Neural cell (in vitro differentiated cells): ENCODE results near the gene NMNAT3. TPM values are rescaled to one million over a fixed set of nuclear protein-coding genes. Genes with fewer than 3 reads are reported as not detected.

Source experiments
- H2AFZ ChIP-seq: fragments of 200-600, 300-800 bp; sonication (generic), shearing (Covaris generic); 2 replicates; pipeline ENCODE4 v1.6.0; 2014; ENCODE audit warnings: low read depth, mild to moderate bottlenecking, antibody characterized with exemption, low read length, moderate library complexity
- H3F3A ChIP-seq: fragments of 200-600 bp; shearing (Covaris generic); 2 replicates; pipeline ENCODE4 v1.6.1; 2016; ENCODE audit warnings: mild to moderate bottlenecking, moderate library complexity, mixed read lengths, antibody characterized with exemption, low read length; ENCODE audit not compliant: insufficient read depth, poor library complexity, severe bottlenecking
- H3K27ac ChIP-seq: fragments of 200-600, 300-800 bp; sonication (generic), shearing (Covaris generic); 2 replicates; pipeline ENCODE4 v1.5.1; 2014; ENCODE audit warnings: mild to moderate bottlenecking, low read length, moderate library complexity
- H3K27me3 ChIP-seq: fragments of 300-800, 200-600 bp; sonication (generic), shearing (Covaris generic); 2 replicates; pipeline ENCODE4 v1.6.0; 2014; ENCODE audit warnings: mild to moderate bottlenecking, low read depth, low read length, moderate library complexity; ENCODE audit not compliant: insufficient read depth
- H3K36me3 ChIP-seq: fragments of 300-800, 200-600 bp; sonication (generic), shearing (Covaris generic); 2 replicates; pipeline ENCODE4 v1.5.1; 2014; ENCODE audit warnings: mild to moderate bottlenecking, antibody characterized with exemption, low read length, moderate library complexity; ENCODE audit not compliant: insufficient read depth
- H3K4me2 ChIP-seq: fragments of 300-800, 200-600 bp; sonication (generic), shearing (Covaris generic); 2 replicates; pipeline ENCODE4 v1.6.0; 2014; ENCODE audit warnings: mild to moderate bottlenecking, low read length
- H3K4me3 ChIP-seq: fragments of 300-800, 200-600 bp; sonication (generic), shearing (Covaris generic); 2 replicates; pipeline ENCODE4 v1.5.1; 2014; ENCODE audit warnings: mild to moderate bottlenecking, low read length, moderate library complexity
- H3K79me2 ChIP-seq: fragments of 200-600 bp; shearing (Covaris generic); replicated peaks from 2 replicates; pipeline ENCODE4 v1.6.0; 2014; ENCODE audit warnings: mild to moderate bottlenecking, low read length, moderate library complexity; ENCODE audit not compliant: insufficient read depth
- H3K9ac ChIP-seq: fragments of 300-800, 200-600 bp; sonication (generic), shearing (Covaris generic); 2 replicates; pipeline ENCODE4 v1.6.1; 2016; ENCODE audit warnings: mild to moderate bottlenecking, low read length, mixed read lengths
- H3K9me2 ChIP-seq: fragments of 200-600 bp; shearing (Covaris generic); 2 replicates; pipeline ENCODE4 v1.6.1; 2016; ENCODE audit warnings: mild to moderate bottlenecking, low read length, mixed read lengths; ENCODE audit not compliant: insufficient read depth
- H3K9me3 ChIP-seq: fragments of 200-600, 300-800 bp; sonication (generic), shearing (Covaris generic); 2 replicates; pipeline ENCODE4 v1.6.1; 2016; ENCODE audit warnings: mild to moderate bottlenecking, mixed run types, low read length, moderate library complexity, mixed read lengths
- H4K20me1 ChIP-seq: fragments of 200-600 bp; shearing (Covaris generic); 2 replicates; pipeline ENCODE4 v1.6.1; 2016; ENCODE audit warnings: mild to moderate bottlenecking, mixed run types; ENCODE audit not compliant: insufficient read depth
- CTCF ChIP-seq: fragments of 450-650 bp; IDR thresholded peaks from 2 replicates; pipeline ENCODE4 v1.5.1; 2014; ENCODE audit warnings: antibody characterized with exemption, mild to moderate bottlenecking, moderate library complexity; ENCODE audit not compliant: poor library complexity, severe bottlenecking
- EP300 ChIP-seq: fragments of 450-650 bp; conservative IDR thresholded peaks from 2 replicates; pipeline ENCODE4 v1.6.1; 2014; ENCODE audit warnings: antibody characterized with exemption, mild to moderate bottlenecking, moderate library complexity; ENCODE audit not compliant: poor library complexity, severe bottlenecking
- EZH2 ChIP-seq: fragments of 200-600, 300-800 bp; shearing (Covaris generic), sonication (generic); IDR thresholded peaks from 2 replicates; pipeline ENCODE4 v1.6.1; 2014; ENCODE audit warnings: antibody characterized with exemption, low read length, borderline replicate concordance, mild to moderate bottlenecking; ENCODE audit not compliant: insufficient read depth, poor library complexity, severe bottlenecking
- MXI1 ChIP-seq: fragments of 450-650 bp; conservative IDR thresholded peaks from 2 replicates; pipeline ENCODE4 v1.6.1; 2014; ENCODE audit warnings: antibody characterized with exemption, mild to moderate bottlenecking; ENCODE audit not compliant: poor library complexity, severe bottlenecking
- POLR2AphosphoS5 ChIP-seq: IDR thresholded peaks from 2 replicates; pipeline ENCODE4 v1.6.1; 2012
- RAD21 ChIP-seq: fragments of 450-650 bp; conservative IDR thresholded peaks from 2 replicates; pipeline ENCODE4 v1.6.1; 2014; ENCODE audit warnings: antibody characterized with exemption, mild to moderate bottlenecking, moderate library complexity
- REST ChIP-seq: IDR thresholded peaks from 2 replicates; pipeline ENCODE4 v1.6.1; 2012; ENCODE audit warnings: borderline replicate concordance
- SMC3 ChIP-seq: fragments of 450-650 bp; conservative IDR thresholded peaks from 2 replicates; pipeline ENCODE4 v1.6.1; 2014; ENCODE audit warnings: antibody characterized with exemption, mild to moderate bottlenecking, moderate library complexity; ENCODE audit not compliant: poor library complexity
- TAF1 ChIP-seq: IDR thresholded peaks from 2 replicates; pipeline ENCODE4 v1.6.1; 2012; ENCODE audit warnings: low read depth
- polyA plus RNA-seq: library from polyadenylated mRNA; depleted of rRNA; stranded (reverse); fragments of >200 nt; gene quantifications from 2 replicates; pipeline ENCODE4 v1.2.3, GENCODE V29; 2014

NMNAT3 gene
- polyA plus RNA-seq, 1 donor from 2014 or later, result 2.3 TPM

GRCh38 chr3:139672884-139673283 lies 4.9 kb downstream of the NMNAT3 start:
- Histone ChIP-seq H3K9me2 (no peaks in the 10 kb centered on the region), H2AFZ (no peak overlapping the region), H3K27me3 (peaks cover 3% of the 10 kb centered on the region), H3K27ac (peak overlapping the region; percentile 80), H3K4me3 (peak overlapping the region; percentile 49), H3K9ac (peak overlapping the region; percentile 30), H3K4me2 (peak overlapping the region; percentile 36), H3F3A (peaks cover 10% of the 10 kb centered on the region), H4K20me1 (no peaks in the 10 kb centered on the region), H3K79me2 (no peaks in the 10 kb centered on the region), H3K9me3 (no peaks in the 10 kb centered on the region), H3K36me3 (no peaks in the 10 kb centered on the region)
- TF ChIP-seq POLR2AphosphoS5 (no peak), RAD21 (no peak), EP300 (no peak), REST (no peak), MXI1 (no peak), CTCF (no peak), SMC3 (no peak)

GRCh38 chr3:139671863-139672646 lies 5.7 kb downstream of the NMNAT3 start:
- H3K9ac ChIP-seq, result peak overlapping the region; percentile 30
- peak; percentile 53 for TF ChIP-seq MXI1
- TF ChIP-seq REST, result peak; percentile 86
- no peak for TF ChIP-seq EZH2
- no peak for TF ChIP-seq TAF1
- no peak for TF ChIP-seq RAD21
- TF ChIP-seq EP300, result peak; percentile 98
- TF ChIP-seq SMC3, result no peak
- no peak for TF ChIP-seq CTCF
- peak; percentile 86 for TF ChIP-seq POLR2AphosphoS5
- no peaks in the 10 kb centered on the region for H3K36me3 ChIP-seq
- H3K4me2 ChIP-seq, result peak overlapping the region; percentile 36
- peaks cover 10% of the 10 kb centered on the region for H3F3A ChIP-seq
- H3K4me3 ChIP-seq, result peak overlapping the region; percentile 49
- no peaks in the 10 kb centered on the region for H3K9me2 ChIP-seq
- H4K20me1 ChIP-seq, result no peaks in the 10 kb centered on the region
- H3K27me3 ChIP-seq, result no peaks in the 10 kb centered on the region
- no peaks in the 10 kb centered on the region for H3K9me3 ChIP-seq
- no peaks in the 10 kb centered on the region for H3K79me2 ChIP-seq
- no peak overlapping the region for H2AFZ ChIP-seq
- H3K27ac ChIP-seq, result peak overlapping the region; percentile 80
